OCI-LY7 (cell line): ENCODE measurements around the gene DHRS9. TPM values are rescaled to one million over a fixed set of nuclear protein-coding genes. Genes with fewer than 3 reads are reported as not detected.

Experiments used
- Bru-seq: library from RNA; stranded (reverse); fragments of 400-500 nt; gene quantifications from one replicate; lab custom pipeline; 2021; lab: Mats Ljungman, UMichigan
- BruChase-seq, 2 experiments: library from RNA; stranded (reverse); fragments of 400-500 nt; gene quantifications; one replicate each; lab custom pipeline; 2021; lab: Mats Ljungman, UMichigan
- BruUV-seq: library from RNA; stranded (reverse); fragments of 400-500 nt; replicated peaks from 2 replicates; lab custom pipeline; 2021; lab: Mats Ljungman, UMichigan
- CTCF ChIA-PET: fragments of 300-600 bp; sonication (Branson Sonifier 250); formaldehyde crosslinking; loops from one replicate; lab custom pipeline; 2022; ENCODE audit warnings: antibody characterized with exemption; ENCODE audit not compliant: unreplicated experiment; lab: Charles Lee
- POLR2A ChIA-PET: fragments of 300-600 bp; sonication (Branson Sonifier 250); formaldehyde crosslinking; loops from one replicate; lab custom pipeline; 2022; ENCODE audit warnings: antibody characterized with exemption; lab: Charles Lee
- DNase-seq: peaks from one replicate; pipeline ENCODE4 v3.0.0-alpha.2; 2015; ENCODE audit warnings: low spot score
- H2AFZ ChIP-seq: fragments of 200-600 bp; sonication (generic), shearing (Covaris generic); 2 replicates; pipeline ENCODE4 v1.6.1; 2014; ENCODE audit warnings: mild to moderate bottlenecking, antibody characterized with exemption, low read length, moderate library complexity
- H3K27ac ChIP-seq: fragments of 200-600 bp; sonication (generic); 2 replicates; pipeline ENCODE4 v1.5.1; 2014; ENCODE audit warnings: mixed run types, low read depth, mild to moderate bottlenecking, moderate library complexity, low read length, inconsistent platforms; ENCODE audit not compliant: poor library complexity, severe bottlenecking
- H3K36me3 ChIP-seq: fragments of 200-600 bp; sonication (generic); 2 replicates; pipeline ENCODE4 v1.6.1; 2014; ENCODE audit warnings: mild to moderate bottlenecking, antibody characterized with exemption, low read length, moderate library complexity, mixed read lengths; ENCODE audit not compliant: insufficient read depth
- H3K4me1 ChIP-seq: fragments of 200-600 bp; sonication (generic); 2 replicates; pipeline ENCODE4 v1.5.1; 2014; ENCODE audit warnings: mild to moderate bottlenecking, low read length; ENCODE audit not compliant: insufficient read depth, poor library complexity, severe bottlenecking
- H3K4me2 ChIP-seq: fragments of 200-600 bp; sonication (generic); 2 replicates; pipeline ENCODE4 v1.6.1; 2014; ENCODE audit warnings: mild to moderate bottlenecking, low read length
- H3K4me3 ChIP-seq: fragments of 200-600 bp; sonication (generic); 2 replicates; pipeline ENCODE4 v1.5.1; 2014; ENCODE audit warnings: mild to moderate bottlenecking, low read depth, low read length; ENCODE audit not compliant: poor library complexity, severe bottlenecking
- H3K79me2 ChIP-seq: fragments of 200-600 bp; sonication (generic); 2 replicates; pipeline ENCODE4 v1.6.1; 2016; ENCODE audit warnings: low read depth, mild to moderate bottlenecking, low read length, moderate library complexity, mixed read lengths; ENCODE audit not compliant: insufficient read depth
- H3K9me2 ChIP-seq: fragments of 200-600 bp; sonication (generic); 2 replicates; pipeline ENCODE4 v1.6.1; 2016; ENCODE audit warnings: mild to moderate bottlenecking, low read length, mixed read lengths; ENCODE audit not compliant: insufficient read depth
- H3K9me3 ChIP-seq: fragments of 200-600 bp; sonication (generic); 2 replicates; pipeline ENCODE4 v1.6.1; 2014; ENCODE audit warnings: mild to moderate bottlenecking, mixed run types, low read length, mixed read lengths
- H4K20me1 ChIP-seq: fragments of 200-600 bp; sonication (generic); 2 replicates; pipeline ENCODE4 v1.6.1; 2014; ENCODE audit warnings: mild to moderate bottlenecking, antibody characterized with exemption, low read length, moderate library complexity, mixed read lengths; ENCODE audit not compliant: insufficient read depth
- EZH2phosphoT487 ChIP-seq: fragments of 200-600 bp; sonication (generic); IDR thresholded peaks from 2 replicates; pipeline ENCODE4 v1.6.1; 2018; ENCODE audit warnings: low read depth, borderline replicate concordance, mild to moderate bottlenecking, mixed run types, antibody characterized with exemption, low read length, moderate library complexity, mixed read lengths
- intact Hi-C: fragments of 100-400 bp; cut with micrococcal nuclease; formaldehyde crosslinking; loops from one replicate; pipeline ENCODE4 v1.10.0; 2022; ENCODE audit not compliant: unreplicated experiment
- long read RNA-seq: library from polyadenylated mRNA; stranded (forward); transcript quantifications from one replicate; pipeline ENCODE4 v2.0.0, GENCODE V29; 2022
- total RNA-seq, 2 experiments: library from RNA; depleted of rRNA in 1 of 2; stranded (reverse); fragments of >200 nt in 1 of 2; shearing (Covaris generic) in 1 of 2; gene quantifications; 2 replicates each; pipeline ENCODE4 v1.2.3, GENCODE V29; 2014 to 2022
- TF ChIP-seq, protein P1 (sequence below): fragments of 200-600 bp; sonication (generic); conservative IDR thresholded peaks from 2 replicates; pipeline ENCODE4 v1.5.1; 2014; ENCODE audit warnings: mild to moderate bottlenecking, antibody characterized with exemption, low read length, moderate library complexity, mixed read lengths

Gene DHRS9
- total RNA-seq (2014; rRNA removed; shearing (Covaris generic)) (not detected in 2 replicates), total RNA-seq (2022) (0.59 TPM in 1 of 2 replicates, not detected in the other), Bru-seq, nascent RNA (percentile 21 among the genes with signal in this experiment), BruChase-seq, experiment 1, labeled RNA remaining after a 6-hour chase (percentile 12 among the genes with signal in this experiment), BruChase-seq, experiment 2, labeled RNA remaining after a 2-hour chase (percentile 18 among the genes with signal in this experiment)
- long read RNA-seq, partial matches to known transcripts, result 2 of 2 reads
- long read RNA-seq, other reads (novel, unspliced or antisense), result 0 of 2 reads

DNA sequence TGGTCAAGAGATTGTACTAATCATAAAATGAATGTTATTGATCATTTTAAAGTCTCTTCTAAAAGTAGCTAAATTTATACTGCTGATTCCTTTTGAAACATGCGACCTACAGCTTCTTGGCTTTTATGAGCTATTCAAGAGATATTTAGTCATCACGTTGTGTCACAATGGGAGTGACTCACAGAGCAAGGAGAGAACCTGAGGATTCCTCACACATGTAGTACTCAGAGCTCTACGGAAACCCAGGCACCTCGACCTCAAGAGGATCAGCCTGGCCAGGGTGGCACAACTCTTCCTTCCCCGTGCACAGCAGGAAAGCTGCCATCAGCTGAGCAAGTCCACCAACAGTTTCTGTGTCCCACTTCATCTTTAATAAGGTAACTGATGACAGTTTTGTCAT is at the start of gene DHRS9:
TSS of gene DHRS9 (plus strand) at position 223 of the 400 bp plus-strand sequence. CDS start 12,019 bp downstream, outside the sequence.
- ChIA-PET CTCF (no interaction called here), POLR2A (no interaction called here)
- Histone ChIP-seq H3K4me3 (no peak within 1 kb of the TSS), H3K9me3 (no peaks in the 10 kb centered on the region), H4K20me1 (no peaks in the 10 kb centered on the region), H3K4me1 (no peaks in the 10 kb centered on the region), H3K79me2 (no peaks in the 10 kb centered on the region), H3K27ac (no peak within 1 kb of the TSS), H3K9me2 (no peaks in the 10 kb centered on the region), H2AFZ (no peak within 1 kb of the TSS), H3K36me3 (no peaks in the 10 kb centered on the region), H3K4me2 (no peak within 1 kb of the TSS)
- TF ChIP-seq, protein P1, sequence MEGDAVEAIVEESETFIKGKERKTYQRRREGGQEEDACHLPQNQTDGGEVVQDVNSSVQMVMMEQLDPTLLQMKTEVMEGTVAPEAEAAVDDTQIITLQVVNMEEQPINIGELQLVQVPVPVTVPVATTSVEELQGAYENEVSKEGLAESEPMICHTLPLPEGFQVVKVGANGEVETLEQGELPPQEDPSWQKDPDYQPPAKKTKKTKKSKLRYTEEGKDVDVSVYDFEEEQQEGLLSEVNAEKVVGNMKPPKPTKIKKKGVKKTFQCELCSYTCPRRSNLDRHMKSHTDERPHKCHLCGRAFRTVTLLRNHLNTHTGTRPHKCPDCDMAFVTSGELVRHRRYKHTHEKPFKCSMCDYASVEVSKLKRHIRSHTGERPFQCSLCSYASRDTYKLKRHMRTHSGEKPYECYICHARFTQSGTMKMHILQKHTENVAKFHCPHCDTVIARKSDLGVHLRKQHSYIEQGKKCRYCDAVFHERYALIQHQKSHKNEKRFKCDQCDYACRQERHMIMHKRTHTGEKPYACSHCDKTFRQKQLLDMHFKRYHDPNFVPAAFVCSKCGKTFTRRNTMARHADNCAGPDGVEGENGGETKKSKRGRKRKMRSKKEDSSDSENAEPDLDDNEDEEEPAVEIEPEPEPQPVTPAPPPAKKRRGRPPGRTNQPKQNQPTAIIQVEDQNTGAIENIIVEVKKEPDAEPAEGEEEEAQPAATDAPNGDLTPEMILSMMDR, result no peak
- no peak for TF ChIP-seq EZH2phosphoT487
- BruUV-seq, result no TSS peak
- no peak for DNase-seq
- intact Hi-C loops, result no loop called here

- DNase-seq, result no peak
- ChIA-PET CTCF (no interaction called here), POLR2A (interaction anchor here (2.6 kb wide), 1 partner anchor 9 kb away, joined by 7 read pairs; no protein-coding TSS in a partner anchor)
- Histone ChIP-seq H3K9me2 (no peaks in the 10 kb centered on the region), H3K4me2 (no peak overlapping the region), H2AFZ (no peak overlapping the region), H3K36me3 (no peaks in the 10 kb centered on the region), H4K20me1 (no peaks in the 10 kb centered on the region), H3K4me1 (no peaks in the 10 kb centered on the region), H3K79me2 (no peaks in the 10 kb centered on the region), H3K4me3 (no peak overlapping the region), H3K27ac (no peak overlapping the region), H3K9me3 (no peaks in the 10 kb centered on the region)
- TF ChIP-seq EZH2phosphoT487, result no peak
- TF ChIP-seq, protein P1, result no peak
- BruUV-seq, result no TSS peak
- intact Hi-C loops, result no loop called here
Observed at GRCh38 chr2:169023161-169023560, 46.2 kb upstream of the DHRS9 start.

DNA sequence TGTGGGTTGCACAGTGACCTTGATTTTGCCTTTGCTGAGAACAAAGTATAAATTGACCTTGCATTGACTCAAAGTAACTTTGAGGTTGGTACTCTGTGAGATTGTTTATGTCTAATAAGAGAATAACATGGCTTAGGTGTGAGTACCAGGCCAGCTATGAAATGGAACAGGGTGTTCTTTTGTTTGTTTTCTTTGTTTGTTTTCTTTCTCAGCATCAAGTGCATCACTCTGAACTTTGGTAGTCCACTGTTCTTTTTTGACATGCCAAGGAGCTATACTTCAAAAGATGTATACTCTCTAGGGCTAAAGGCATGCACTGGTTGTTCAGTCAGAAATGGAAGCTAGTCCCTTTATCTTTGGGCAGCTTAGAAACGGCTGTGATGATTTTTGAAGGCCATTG is 43.3 kb upstream of the DHRS9 start:
- BruUV-seq, result no TSS peak
- Histone ChIP-seq H3K4me1 (no peaks in the 10 kb centered on the region), H2AFZ (no peak overlapping the region), H3K4me2 (no peak overlapping the region), H4K20me1 (no peaks in the 10 kb centered on the region), H3K79me2 (no peaks in the 10 kb centered on the region), H3K4me3 (no peak overlapping the region), H3K9me2 (no peaks in the 10 kb centered on the region), H3K9me3 (no peaks in the 10 kb centered on the region), H3K27ac (no peak overlapping the region), H3K36me3 (no peaks in the 10 kb centered on the region)
- POLR2A ChIA-PET, result interaction anchor here (0.9 to 1.0 kb wide), 2 partner anchors 10 to 22 kb away, joined by 3 to 4 read pairs; no protein-coding TSS in a partner anchor
- intact Hi-C loops, result no loop called here
- DNase-seq, result no peak
- TF ChIP-seq, protein P1, result no peak
- TF ChIP-seq EZH2phosphoT487, result no peak
- CTCF ChIA-PET, result no interaction called here
